ENCODE data around the gene COL20A1. TPM values are rescaled to one million over a fixed set of nuclear protein-coding genes. Genes with fewer than 3 reads are reported as not detected.

The COL20A1 gene
- total RNA-seq, 1 donor from 2014 or later, result 5.0 TPM

- no peaks in the 10 kb centered on the region for H3K9me3 ChIP-seq (ENCODE audit: insufficient read depth, low read depth, low read length)
- H3K4me1 ChIP-seq (ENCODE audit: insufficient read depth, low read length), result no peaks in the 10 kb centered on the region
- TF ChIP-seq EZH2 (IDR thresholded peaks at IDR 0.05; ENCODE audit: insufficient read depth, low read length) (no peak), CTCF (IDR thresholded peaks at IDR 0.05; ENCODE audit: insufficient read depth, low read depth, low read length) (no peak)
- no peak overlapping the region for H3K9ac ChIP-seq (ENCODE audit: low read length)
- no peak overlapping the region for H2AFZ ChIP-seq (ENCODE audit: low read depth, low read length)
- no peak overlapping the region for H3K4me2 ChIP-seq (ENCODE audit: low read length)
- FAIRE-seq (no peak), DNase-seq (ENCODE audit: low read depth) (no peak)
- H3K4me3 Mint-ChIP-seq (ENCODE audit: unreplicated experiment), result no peak overlapping the region
- peaks cover 25% of the 10 kb centered on the region for H3K27me3 ChIP-seq (ENCODE audit: insufficient read depth, low read length)
- peaks cover 30% of the 10 kb centered on the region for H4K20me1 ChIP-seq (ENCODE audit: insufficient read depth, low read length)
- peaks cover 9% of the 10 kb centered on the region for H3K36me3 Mint-ChIP-seq (ENCODE audit: low read depth, unreplicated experiment)
- H3K4me3 ChIP-seq (ENCODE audit: insufficient read depth, low read depth, low read length), result no peak overlapping the region
- H3K27ac ChIP-seq (ENCODE audit: low read depth, low read length), result no peak overlapping the region
- no peaks in the 10 kb centered on the region for H3K79me2 ChIP-seq (ENCODE audit: insufficient read depth, low read length)
- no peaks in the 10 kb centered on the region for H3K9me3 Mint-ChIP-seq (ENCODE audit: unreplicated experiment)
- H3K36me3 ChIP-seq (ENCODE audit: insufficient read depth, low read length), result no peaks in the 10 kb centered on the region
- peaks cover 10% of the 10 kb centered on the region for H3K27me3 Mint-ChIP-seq (ENCODE audit: low read depth, unreplicated experiment)
- no peak overlapping the region for H3K27ac Mint-ChIP-seq (ENCODE audit: unreplicated experiment)
- H3K4me1 Mint-ChIP-seq (ENCODE audit: low read depth, unreplicated experiment), result peaks cover 5% of the 10 kb centered on the region
These were observed 1.5 kb downstream of the COL20A1 start for GRCh38 chr20:63294536-63294900.

- TF ChIP-seq CTCF (IDR thresholded peaks at IDR 0.05; ENCODE audit: insufficient read depth, low read depth, low read length), result no peak
- H3K36me3 ChIP-seq (ENCODE audit: insufficient read depth, low read length), result no peaks in the 10 kb centered on the region
- H2AFZ ChIP-seq (ENCODE audit: low read depth, low read length), result no peak overlapping the region
These were observed 2.0 kb downstream of the COL20A1 start for GRCh38 chr20:63295018-63295417.

GRCh38 chr20:63295422-63295821, 2.4 kb downstream of the COL20A1 start:
- no peak overlapping the region for H3K4me2 ChIP-seq (ENCODE audit: low read length)
- H3K36me3 ChIP-seq (ENCODE audit: insufficient read depth, low read length), result no peaks in the 10 kb centered on the region
- peaks cover 21% of the 10 kb centered on the region for H4K20me1 ChIP-seq (ENCODE audit: insufficient read depth, low read length)
- H3K4me1 ChIP-seq (ENCODE audit: insufficient read depth, low read length), result no peaks in the 10 kb centered on the region
- peaks cover 29% of the 10 kb centered on the region for H3K27me3 ChIP-seq (ENCODE audit: insufficient read depth, low read length)
- DNase-seq (ENCODE audit: low read depth) (no peak), FAIRE-seq (no peak)
- H3K36me3 Mint-ChIP-seq (ENCODE audit: low read depth, unreplicated experiment), result peaks cover 9% of the 10 kb centered on the region
- H3K4me1 Mint-ChIP-seq (ENCODE audit: low read depth, unreplicated experiment), result peaks cover 5% of the 10 kb centered on the region
- H2AFZ ChIP-seq (ENCODE audit: low read depth, low read length), result no peak overlapping the region
- no peaks in the 10 kb centered on the region for H3K9me3 ChIP-seq (ENCODE audit: insufficient read depth, low read depth, low read length)
- TF ChIP-seq EZH2 (IDR thresholded peaks at IDR 0.05; ENCODE audit: insufficient read depth, low read length) (no peak), CTCF (IDR thresholded peaks at IDR 0.05; ENCODE audit: insufficient read depth, low read depth, low read length) (no peak)
- H3K9ac ChIP-seq (ENCODE audit: low read length), result no peak overlapping the region
- H3K27me3 Mint-ChIP-seq (ENCODE audit: low read depth, unreplicated experiment), result peaks cover 10% of the 10 kb centered on the region
- no peak overlapping the region for H3K4me3 ChIP-seq (ENCODE audit: insufficient read depth, low read depth, low read length)
- no peaks in the 10 kb centered on the region for H3K9me3 Mint-ChIP-seq (ENCODE audit: unreplicated experiment)
- no peak overlapping the region for H3K4me3 Mint-ChIP-seq (ENCODE audit: unreplicated experiment)
- H3K79me2 ChIP-seq (ENCODE audit: insufficient read depth, low read length), result no peaks in the 10 kb centered on the region
- H3K27ac ChIP-seq (ENCODE audit: low read depth, low read length), result no peak overlapping the region
- no peak overlapping the region for H3K27ac Mint-ChIP-seq (ENCODE audit: unreplicated experiment)

More at GRCh38 chr20:63295018-63295417, 2.0 kb downstream of the COL20A1 start:
- no peaks in the 10 kb centered on the region for H3K9me3 Mint-ChIP-seq (ENCODE audit: unreplicated experiment)
- DNase-seq (ENCODE audit: low read depth) (no peak), FAIRE-seq (no peak)
- H3K27ac Mint-ChIP-seq (ENCODE audit: unreplicated experiment), result no peak overlapping the region
- Histone ChIP-seq H3K27ac (ENCODE audit: low read depth, low read length) (no peak overlapping the region), H3K4me2 (ENCODE audit: low read length) (no peak overlapping the region), H3K9ac (ENCODE audit: low read length) (no peak overlapping the region), H3K4me3 (ENCODE audit: insufficient read depth, low read depth, low read length) (no peak overlapping the region), H3K4me1 (ENCODE audit: insufficient read depth, low read length) (no peaks in the 10 kb centered on the region), H3K27me3 (ENCODE audit: insufficient read depth, low read length) (peaks cover 25% of the 10 kb centered on the region), H4K20me1 (ENCODE audit: insufficient read depth, low read length) (peaks cover 25% of the 10 kb centered on the region), H3K79me2 (ENCODE audit: insufficient read depth, low read length) (no peaks in the 10 kb centered on the region), H3K9me3 (ENCODE audit: insufficient read depth, low read depth, low read length) (no peaks in the 10 kb centered on the region)
- peaks cover 9% of the 10 kb centered on the region for H3K36me3 Mint-ChIP-seq (ENCODE audit: low read depth, unreplicated experiment)
- peaks cover 10% of the 10 kb centered on the region for H3K27me3 Mint-ChIP-seq (ENCODE audit: low read depth, unreplicated experiment)
- peaks cover 5% of the 10 kb centered on the region for H3K4me1 Mint-ChIP-seq (ENCODE audit: low read depth, unreplicated experiment)
- H3K4me3 Mint-ChIP-seq (ENCODE audit: unreplicated experiment), result no peak overlapping the region
